Natural killer cell (primary cell): ENCODE data around the gene SAE1. TPM values are rescaled to one million over a fixed set of nuclear protein-coding genes. Genes with fewer than 3 reads are reported as not detected.

ENCODE experiments used
- ATAC-seq, 3 donors: fragments of 150-1000 bp in 2 of 3; fragments of 200-7000 bp in 1 of 3; cut with Tn5 transposase; 1 replicate in 1 of 3; 2 replicates in 2 of 3; pipeline ENCODE4 v1.10.0; 2021; ENCODE audit warnings: mild to moderate bottlenecking in 2 of 3, moderate library complexity in 2 of 3
- DNase-seq, 2 donors: peaks; one replicate each; pipeline versions ENCODE4 v3.0.0 to v3.0.0-alpha.2; 2013 to 2021; ENCODE audit warnings: mixed read lengths in 1 of 2
- H3K27ac ChIP-seq: one replicate; pipeline ENCODE4 v1.5.1; 2013; ENCODE audit warnings: mild to moderate bottlenecking, low read length
- H3K27me3 ChIP-seq: one replicate; pipeline ENCODE4 v1.6.1; 2013; ENCODE audit warnings: low read length; ENCODE audit not compliant: control insufficient read depth, insufficient read depth
- H3K36me3 ChIP-seq: one replicate; pipeline ENCODE4 v1.6.1; 2013; ENCODE audit warnings: low read length; ENCODE audit not compliant: control insufficient read depth, insufficient read depth
- H3K4me1 ChIP-seq: one replicate; pipeline ENCODE4 v1.6.1; 2013; ENCODE audit warnings: low read length; ENCODE audit not compliant: control insufficient read depth, insufficient read depth
- H3K4me3 ChIP-seq: one replicate; pipeline ENCODE4 v1.5.1; 2013; ENCODE audit warnings: low read length
- H3K9me3 ChIP-seq: one replicate; pipeline ENCODE4 v1.6.1; 2013; ENCODE audit warnings: low read length; ENCODE audit not compliant: control insufficient read depth, insufficient read depth
- H3K27ac Mint-ChIP-seq, 2 donors: one replicate each; pipeline ENCODE4 v1.8.0; 2022; ENCODE audit warnings: mild to moderate bottlenecking in 2 of 2, mixed read lengths in 2 of 2, moderate library complexity in 1 of 2
- H3K27me3 Mint-ChIP-seq, 2 donors: one replicate each; pipeline ENCODE4 v1.8.0; 2022; ENCODE audit warnings: low read depth in 2 of 2, mixed read lengths in 2 of 2
- H3K36me3 Mint-ChIP-seq: one replicate; pipeline ENCODE4 v1.8.0; 2022; ENCODE audit warnings: mixed read lengths
- H3K4me1 Mint-ChIP-seq, 2 donors: one replicate each; pipeline ENCODE4 v1.8.0; 2022; ENCODE audit warnings: mixed read lengths in 2 of 2
- H3K4me3 Mint-ChIP-seq: one replicate; pipeline ENCODE4 v1.8.0; 2022; ENCODE audit warnings: mild to moderate bottlenecking, moderate library complexity, mixed read lengths
- H3K9me3 Mint-ChIP-seq, 2 donors: one replicate each; pipeline ENCODE4 v1.8.0; 2022; ENCODE audit warnings: mixed read lengths in 2 of 2
- CTCF ChIP-seq: fragments of 200-600 bp; IDR thresholded peaks from one replicate; pipeline ENCODE4 v1.8.0; 2022; ENCODE audit warnings: antibody characterized with exemption
- WGBS: methylation state at CpG from one replicate; pipeline ENCODE4 v1.1.7; 2013; ENCODE audit warnings: missing lambda C conversion rate; ENCODE audit not compliant: insufficient coverage; 5-methylcytosine and 5-hydroxymethylcytosine counted together
- intact Hi-C: fragments of 100-400 bp; cut with micrococcal nuclease; formaldehyde crosslinking; loops from one replicate; pipeline ENCODE4 v1.14.2; 2022
- total RNA-seq, 4 donors: library from RNA; stranded (reverse); fragments of 120-200 nt in 1 of 4; gene quantifications; one replicate each; pipeline versions ENCODE4 v1.2.3 to v1.2.4, GENCODE V29; 2013 to 2022

The SAE1 gene
- total RNA-seq, 3 donors from 2014 or later (not counting 1 experiment from before 2014, with no cell fraction given) = 42.5 to 49.3 (median 46.0) TPM

- intact Hi-C loops = no loop called here
- peaks cover 13 to 28% of the 10 kb centered on the region in 2 donors for H3K4me1 Mint-ChIP-seq
- no peak for DNase-seq
- H3K36me3 Mint-ChIP-seq = no peaks in the 10 kb centered on the region
- no peaks in the 10 kb centered on the region for H3K9me3 Mint-ChIP-seq
- H3K27me3 Mint-ChIP-seq = no peaks in the 10 kb centered on the region
- Histone ChIP-seq H3K36me3 (no peaks in the 10 kb centered on the region), H3K27me3 (no peaks in the 10 kb centered on the region), H3K9me3 (no peaks in the 10 kb centered on the region), H3K4me1 (peaks cover 30% of the 10 kb centered on the region), H3K27ac (peak overlapping the region; percentile 56), H3K4me3 (no peak overlapping the region)
- ATAC-seq = no peak
- H3K27ac Mint-ChIP-seq = peak overlapping the region in 1 of 2 donors; percentile 77
- 95% methylated on average over 2 of the region's 2 CpGs for WGBS
- no peak for TF ChIP-seq CTCF
- no peak overlapping the region for H3K4me3 Mint-ChIP-seq
Observed at GRCh38 chr19:47187335-47187655, 56.7 kb downstream of the SAE1 start.

- Histone ChIP-seq H3K4me3 (no peak overlapping the region), H3K27me3 (no peaks in the 10 kb centered on the region), H3K4me1 (peaks cover 25% of the 10 kb centered on the region), H3K27ac (no peak overlapping the region), H3K9me3 (no peaks in the 10 kb centered on the region), H3K36me3 (no peaks in the 10 kb centered on the region)
- no peak for TF ChIP-seq CTCF
- DNase-seq (peak in 1 of 2 donors; percentile 36), ATAC-seq (no peak)
- no peaks in the 10 kb centered on the region for H3K36me3 Mint-ChIP-seq
- H3K4me1 Mint-ChIP-seq = peaks cover 10 to 24% of the 10 kb centered on the region in 2 donors
- no peaks in the 10 kb centered on the region for H3K9me3 Mint-ChIP-seq
- intact Hi-C loops = no loop called here
- H3K27me3 Mint-ChIP-seq = no peaks in the 10 kb centered on the region
- peak overlapping the region in 1 of 2 donors; percentile 31 for H3K27ac Mint-ChIP-seq
- WGBS = 93% methylated on average over 6 of the region's 6 CpGs
- no peak overlapping the region for H3K4me3 Mint-ChIP-seq
Observed at GRCh38 chr19:47187797-47188196, 57.2 kb downstream of the SAE1 start.

GRCh38 chr19:47188507-47189033, 57.9 kb downstream of the SAE1 start:
- H3K27me3 ChIP-seq = no peaks in the 10 kb centered on the region
- Mint-ChIP-seq H3K9me3 (no peaks in the 10 kb centered on the region), H3K27me3 (no peaks in the 10 kb centered on the region), H3K27ac (peak overlapping the region in 1 of 2 donors; percentile 31), H3K4me3 (no peak overlapping the region), H3K4me1 (peaks cover 10 to 24% of the 10 kb centered on the region in 2 donors), H3K36me3 (no peaks in the 10 kb centered on the region)
- H3K27ac ChIP-seq = no peak overlapping the region
- H3K4me3 ChIP-seq = no peak overlapping the region
- ATAC-seq (no peak), DNase-seq (no peak)
- H3K9me3 ChIP-seq = no peaks in the 10 kb centered on the region
- H3K36me3 ChIP-seq = no peaks in the 10 kb centered on the region
- peaks cover 19% of the 10 kb centered on the region for H3K4me1 ChIP-seq
- TF ChIP-seq CTCF = no peak
- intact Hi-C loops = no loop called here
- WGBS = 95% methylated on average over 5 of the region's 5 CpGs

- no peak overlapping the region for H3K4me3 ChIP-seq
- H3K27me3 ChIP-seq = no peaks in the 10 kb centered on the region
- H3K9me3 Mint-ChIP-seq = no peaks in the 10 kb centered on the region
- H3K4me1 Mint-ChIP-seq = peaks cover 10 to 24% of the 10 kb centered on the region in 2 donors
- H3K36me3 ChIP-seq = peaks cover 3% of the 10 kb centered on the region
- WGBS = 81% methylated on average over 11 of the region's 12 CpGs
- DNase-seq (peak in 1 of 2 donors; percentile 74), ATAC-seq (no peak)
- H3K9me3 ChIP-seq = no peaks in the 10 kb centered on the region
- H3K27me3 Mint-ChIP-seq = no peaks in the 10 kb centered on the region
- H3K27ac Mint-ChIP-seq = peak overlapping the region; percentile 10 to 25
- H3K4me3 Mint-ChIP-seq = no peak overlapping the region
- intact Hi-C loops = loop anchor here (5.0 kb wide), 1 partner anchor 33 kb away; no protein-coding TSS in a partner anchor
- H3K4me1 ChIP-seq = peaks cover 19% of the 10 kb centered on the region
- no peak for TF ChIP-seq CTCF
- no peak overlapping the region for H3K27ac ChIP-seq
- H3K36me3 Mint-ChIP-seq = no peaks in the 10 kb centered on the region
Observed at GRCh38 chr19:47190167-47190727, 59.6 kb downstream of the SAE1 start.
